Brain microvascular endothelial cell (primary cell): ENCODE results near the gene TMEM266.

Experiments
- DNase-seq: peaks from one replicate; pipeline ENCODE4 v3.0.0-alpha.2; 2020
- H3K27ac ChIP-seq: fragments of 250-450 bp; sonication (Bioruptor Pico); 2 replicates; pipeline ENCODE4 v1.5.1; 2020; ENCODE audit warnings: mild to moderate bottlenecking, moderate library complexity
- H3K27me3 ChIP-seq: fragments of 250-450 bp; sonication (Bioruptor Pico); replicated peaks from 2 replicates; pipeline ENCODE4 v1.5.1; 2020; ENCODE audit warnings: mild to moderate bottlenecking
- H3K36me3 ChIP-seq: fragments of 250-450 bp; sonication (Bioruptor Pico); replicated peaks from 2 replicates; pipeline ENCODE4 v1.5.1; 2020; ENCODE audit warnings: mild to moderate bottlenecking
- H3K4me3 ChIP-seq: 2 replicates; pipeline ENCODE4 v1.5.1; 2011; ENCODE audit warnings: low read depth, mild to moderate bottlenecking, control low read depth, low read length, moderate library complexity
- CTCF ChIP-seq: IDR thresholded peaks from 2 replicates; pipeline ENCODE4 v1.5.1; 2011; ENCODE audit warnings: low read depth, mild to moderate bottlenecking, moderate library complexity, low read length, control low read depth, inconsistent platforms; ENCODE audit errors: missing control alignments
- in situ Hi-C: cut with HindIII; loops from 2 replicates; pipeline ENCODE4 v1.10.0; 2017; ENCODE audit warnings: low sequenced_read_pairs, low pct_ligation_motif_present

Gene TMEM266

GRCh38 chr15:76138436-76138835 lies 78.7 kb downstream of the TMEM266 start:
- H3K4me3 ChIP-seq: no peak overlapping the region
- H3K27me3 ChIP-seq: peaks cover 4% of the 10 kb centered on the region
- no peak for DNase-seq
- in situ Hi-C loops: no loop called here
- no peak overlapping the region for H3K27ac ChIP-seq
- TF ChIP-seq CTCF: no peak
- no peaks in the 10 kb centered on the region for H3K36me3 ChIP-seq

- in situ Hi-C loops: no loop called here
- Histone ChIP-seq H3K27ac (no peak overlapping the region), H3K36me3 (no peaks in the 10 kb centered on the region), H3K27me3 (peaks cover 4% of the 10 kb centered on the region), H3K4me3 (no peak overlapping the region)
- TF ChIP-seq CTCF: peak; percentile 97
- DNase-seq: peak; percentile 78
These were observed 79.7 kb downstream of the TMEM266 start for GRCh38 chr15:76139368-76140073.

GRCh38 chr15:76140074-76140464 lies 80.3 kb downstream of the TMEM266 start:
- no peak overlapping the region for H3K27ac ChIP-seq
- peaks cover 2% of the 10 kb centered on the region for H3K27me3 ChIP-seq
- DNase-seq: no peak
- no peak overlapping the region for H3K4me3 ChIP-seq
- in situ Hi-C loops: no loop called here
- TF ChIP-seq CTCF: no peak
- H3K36me3 ChIP-seq: no peaks in the 10 kb centered on the region

GRCh38 chr15:76146812-76147211 lies 87.0 kb downstream of the TMEM266 start:
- H3K4me3 ChIP-seq: no peak overlapping the region
- H3K36me3 ChIP-seq: no peaks in the 10 kb centered on the region
- peaks cover 12% of the 10 kb centered on the region for H3K27me3 ChIP-seq
- no peak overlapping the region for H3K27ac ChIP-seq
- DNase-seq: no peak
- in situ Hi-C loops: no loop called here
- no peak for TF ChIP-seq CTCF

- no peak for DNase-seq
- in situ Hi-C loops: no loop called here
- no peak overlapping the region for H3K4me3 ChIP-seq
- H3K36me3 ChIP-seq: no peaks in the 10 kb centered on the region
- peak; percentile 100 for TF ChIP-seq CTCF
- no peak overlapping the region for H3K27ac ChIP-seq
- H3K27me3 ChIP-seq: peaks cover 12% of the 10 kb centered on the region
These were observed 88.3 kb downstream of the TMEM266 start for GRCh38 chr15:76147906-76148570.
